ENCODE data around the gene MAPK8IP3.

MAPK8IP3 gene

GRCh38 chr16:1775006-1775845 is 69.2 kb downstream of the MAPK8IP3 start:
- no peak for DNase-seq

GRCh38 chr16:1775846-1776671 is 70.1 kb downstream of the MAPK8IP3 start:
- no peak for DNase-seq

GRCh38 chr16:1776672-1776955 is 70.6 kb downstream of the MAPK8IP3 start:
- DNase-seq, result no peak

GRCh38 chr16:1776991-1777374 is 71.0 kb downstream of the MAPK8IP3 start:
- no peak for DNase-seq

- no peak for DNase-seq
Measured at GRCh38 chr16:1777375-1778199, 71.6 kb downstream of the MAPK8IP3 start.

- no peak for DNase-seq
Measured at GRCh38 chr16:1778200-1779179, 72.5 kb downstream of the MAPK8IP3 start.

- no peak for DNase-seq
Measured at GRCh38 chr16:1779234-1779701, 73.3 kb downstream of the MAPK8IP3 start.

GRCh38 chr16:1779741-1780676 is 74.0 kb downstream of the MAPK8IP3 start:
- DNase-seq, result no peak

GRCh38 chr16:1780677-1781072 is 74.7 kb downstream of the MAPK8IP3 start:
- no peak for DNase-seq

- DNase-seq, result no peak
Measured at GRCh38 chr16:1781254-1781653, 75.3 kb downstream of the MAPK8IP3 start.

GRCh38 chr16:1781758-1782407 is 75.9 kb downstream of the MAPK8IP3 start:
- DNase-seq, result peak; percentile 46

GRCh38 chr16:1782408-1783264 is 76.6 kb downstream of the MAPK8IP3 start, which contains the start of the genes NUBP2 and SPSB3:
NUBP2 (plus strand) TSS chr16:1782960; CDS start chr16:1783021, 61 bp downstream.
SPSB3 (minus strand) TSS chr16:1782571; CDS start chr16:1781483, 1,088 bp downstream.
- DNase-seq, result peak; percentile 98

- DNase-seq, result no peak
Measured at GRCh38 chr16:1784977-1785845, 79.2 kb downstream of the MAPK8IP3 start.

- DNase-seq, result no peak
Measured at GRCh38 chr16:1785846-1786170, 79.8 kb downstream of the MAPK8IP3 start.

GRCh38 chr16:1786242-1787055 is 80.5 kb downstream of the MAPK8IP3 start:
- DNase-seq, result no peak

GRCh38 chr16:1787056-1787321 is 81.0 kb downstream of the MAPK8IP3 start:
- no peak for DNase-seq

- DNase-seq, result no peak
Measured at GRCh38 chr16:1787322-1788094, 81.5 kb downstream of the MAPK8IP3 start.

Data from activated naive CD4-positive, alpha-beta T cell treated with anti-CD3 and anti-CD28 coated beads, Interleukin-2, amount 50 U/mL, for 16 hours (primary cell).